GM21515 (cell line): ENCODE data around the gene UNG.

Experiments
- ATAC-seq: cut with Tn5 transposase; IDR thresholded peaks from one replicate; pipeline ENCODE4 v1.9.1; 2021; ENCODE audit not compliant: unreplicated experiment

Gene UNG

GRCh38 chr12:109154451-109155438 is 57.3 kb downstream of the UNG start:
- peak; percentile 84 for ATAC-seq

- no peak for ATAC-seq
Observed at GRCh38 chr12:109156036-109156435, 58.6 kb downstream of the UNG start.

GRCh38 chr12:109156586-109156985 is 59.2 kb downstream of the UNG start:
- no peak for ATAC-seq

GRCh38 chr12:109157986-109158385 is 60.6 kb downstream of the UNG start:
- no peak for ATAC-seq

- no peak for ATAC-seq
Observed at GRCh38 chr12:109160433-109160832, 63.0 kb downstream of the UNG start.
